MM.1S (cell line): ENCODE results near the gene SDK1.

Experiments used
- EZH2 ChIP-seq: fragments of 300-600 bp; sonication (generic); optimal IDR thresholded peaks from 2 replicates; pipeline ENCODE3; 2017; ENCODE audit warnings: low read depth, mild to moderate bottlenecking, antibody characterized with exemption, low read length, mixed read lengths
- TF ChIP-seq, protein P1 (sequence below): fragments of 300-600 bp; sonication (generic); IDR thresholded peaks from 2 replicates; pipeline ENCODE4 v1.5.1; 2016; ENCODE audit warnings: antibody characterized with exemption, low read length, mixed read lengths

DNA sequence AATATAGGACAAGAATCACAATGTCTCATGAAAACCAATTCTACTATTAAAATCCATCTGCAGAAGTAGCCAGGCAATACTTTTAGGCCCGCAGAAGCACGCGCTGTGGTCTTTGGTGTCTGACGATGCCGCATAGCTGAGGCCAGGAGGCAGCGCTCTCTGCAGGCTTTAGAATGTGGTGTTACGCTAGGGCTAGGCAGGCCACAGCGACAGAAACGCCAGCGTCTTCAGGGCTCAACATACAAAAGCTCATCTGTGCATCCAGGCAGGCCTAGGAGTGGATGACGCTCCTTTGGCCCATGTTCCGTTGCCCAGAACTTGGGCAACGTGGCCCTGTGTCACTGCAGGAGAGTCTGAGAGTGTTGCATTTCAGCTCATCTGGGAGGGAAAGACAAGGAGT lies 779.9 kb downstream of the SDK1 start:
- TF ChIP-seq, protein P1, sequence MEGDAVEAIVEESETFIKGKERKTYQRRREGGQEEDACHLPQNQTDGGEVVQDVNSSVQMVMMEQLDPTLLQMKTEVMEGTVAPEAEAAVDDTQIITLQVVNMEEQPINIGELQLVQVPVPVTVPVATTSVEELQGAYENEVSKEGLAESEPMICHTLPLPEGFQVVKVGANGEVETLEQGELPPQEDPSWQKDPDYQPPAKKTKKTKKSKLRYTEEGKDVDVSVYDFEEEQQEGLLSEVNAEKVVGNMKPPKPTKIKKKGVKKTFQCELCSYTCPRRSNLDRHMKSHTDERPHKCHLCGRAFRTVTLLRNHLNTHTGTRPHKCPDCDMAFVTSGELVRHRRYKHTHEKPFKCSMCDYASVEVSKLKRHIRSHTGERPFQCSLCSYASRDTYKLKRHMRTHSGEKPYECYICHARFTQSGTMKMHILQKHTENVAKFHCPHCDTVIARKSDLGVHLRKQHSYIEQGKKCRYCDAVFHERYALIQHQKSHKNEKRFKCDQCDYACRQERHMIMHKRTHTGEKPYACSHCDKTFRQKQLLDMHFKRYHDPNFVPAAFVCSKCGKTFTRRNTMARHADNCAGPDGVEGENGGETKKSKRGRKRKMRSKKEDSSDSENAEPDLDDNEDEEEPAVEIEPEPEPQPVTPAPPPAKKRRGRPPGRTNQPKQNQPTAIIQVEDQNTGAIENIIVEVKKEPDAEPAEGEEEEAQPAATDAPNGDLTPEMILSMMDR, result no peak
- no peak for TF ChIP-seq EZH2
